Peyer's patch (tissue), 4 donors: ENCODE results near the gene ACAD8. TPM values are rescaled to one million over a fixed set of nuclear protein-coding genes. Genes with fewer than 3 reads are reported as not detected.

Experiments
- DNase-seq, 3 donors: peaks; one replicate each; pipeline ENCODE4 v3.0.0-alpha.2; 2017 to 2019
- H3K27ac ChIP-seq, 4 donors: fragments of 200-600 bp; sonication (generic); one replicate each; pipeline ENCODE4 v1.5.1; 2016 to 2019
- H3K27me3 ChIP-seq, 2 donors: fragments of 200-600 bp; sonication (generic); one replicate each; pipeline ENCODE4 v1.5.1; 2019
- H3K36me3 ChIP-seq, 3 donors: fragments of 200-600 bp; sonication (generic); one replicate each; pipeline ENCODE4 v1.5.1; 2016 to 2019
- H3K4me1 ChIP-seq, 4 donors: fragments of 200-600 bp; sonication (generic); one replicate each; pipeline ENCODE4 v1.5.1; 2016 to 2019
- H3K4me3 ChIP-seq, 4 donors: fragments of 200-600 bp; sonication (generic); 1 replicate in 3 of 4; 2 replicates in 1 of 4; pipeline ENCODE4 v1.5.1; 2016 to 2019; ENCODE audit warnings: mild to moderate bottlenecking in 1 of 4
- H3K9me3 ChIP-seq, 4 donors: fragments of 200-600 bp; sonication (generic); one replicate each; pipeline ENCODE4 v1.5.1; 2016 to 2019; ENCODE audit warnings: mild to moderate bottlenecking in 1 of 4
- CTCF ChIP-seq, 6 experiments: fragments of 450-650 bp in 4 of 6; fragments of 200-600 bp in 2 of 6; sonication (generic) in 1 of 6; IDR thresholded peaks; one replicate each; pipeline ENCODE4 v1.5.1; 2017 to 2019; ENCODE audit warnings: antibody characterized with exemption in 6 of 6, mild to moderate bottlenecking in 3 of 6, moderate library complexity in 1 of 6
- POLR2A ChIP-seq, 2 donors: fragments of 450-650 bp; IDR thresholded peaks; one replicate each; pipeline ENCODE4 v1.5.1; 2017; ENCODE audit warnings: antibody characterized with exemption in 2 of 2, mild to moderate bottlenecking in 2 of 2, moderate library complexity in 2 of 2
- total RNA-seq, 4 donors: library from RNA; depleted of rRNA; stranded (reverse); fragments of >200 nt; gene quantifications; one replicate each; pipeline ENCODE4 v1.1.0, GENCODE V29; 2016

ACAD8 gene
- total RNA-seq, 4 donors from 2014 or later: 30.4 to 44.5 (median 36.9) TPM

DNA sequence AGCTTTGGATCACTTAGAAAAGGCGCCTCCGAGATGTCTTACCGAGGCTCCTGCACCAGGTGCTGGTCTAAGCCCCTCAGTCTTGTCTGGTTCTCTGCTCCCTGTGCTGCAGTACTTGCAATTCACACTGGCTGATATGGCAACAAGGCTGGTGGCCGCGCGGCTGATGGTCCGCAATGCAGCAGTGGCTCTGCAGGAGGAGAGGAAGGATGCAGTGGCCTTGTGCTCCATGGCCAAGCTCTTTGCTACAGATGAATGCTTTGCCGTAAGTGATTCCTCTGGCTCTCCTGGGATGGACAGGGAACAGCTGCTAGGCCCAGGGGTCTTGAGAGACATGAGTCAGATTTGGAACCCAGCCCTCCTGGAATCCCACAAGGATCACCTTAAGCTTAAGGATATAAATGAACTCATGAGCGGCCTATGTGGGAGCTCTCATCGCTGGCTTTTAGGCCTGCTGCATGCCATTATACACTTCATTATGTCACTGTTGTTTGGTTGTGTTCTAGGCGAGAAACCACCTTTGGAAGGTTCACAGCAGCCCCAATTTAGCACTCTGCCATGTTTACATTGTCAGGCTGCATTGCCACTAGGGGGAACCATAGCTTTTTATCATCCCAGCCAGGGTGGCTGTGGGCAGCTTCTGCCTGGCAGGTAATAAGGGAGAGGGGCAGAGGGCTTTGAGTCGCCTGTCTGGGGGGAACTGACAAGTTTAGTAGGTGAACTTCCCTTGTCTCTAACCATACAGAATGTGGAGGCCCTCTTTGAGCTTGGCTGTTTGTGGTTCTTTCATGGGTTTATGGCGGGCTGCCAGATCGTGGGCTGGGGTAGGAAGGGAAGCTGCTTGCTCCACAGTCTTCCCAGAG lies 8.5 kb downstream of the ACAD8 start:
- H3K9me3 ChIP-seq: no peaks in the 10 kb centered on the region
- no peaks in the 10 kb centered on the region for H3K4me1 ChIP-seq
- no peak overlapping the region for H3K27ac ChIP-seq
- DNase-seq: no peak
- TF ChIP-seq CTCF (IDR thresholded peaks at IDR 0.05): peak in 4 of 6 experiments; percentile 23 to 47 (median 40)
- no peak for TF ChIP-seq POLR2A (IDR thresholded peaks at IDR 0.05)
- H3K4me3 ChIP-seq: no peak overlapping the region
- peaks cover 0 to 75% (median 0%) of the 10 kb centered on the region in 3 donors for H3K36me3 ChIP-seq
- H3K27me3 ChIP-seq: no peaks in the 10 kb centered on the region

- Histone ChIP-seq H3K36me3 (peaks cover 0 to 46% (median 0%) of the 10 kb centered on the region in 3 donors), H3K4me1 (no peaks in the 10 kb centered on the region), H3K27ac (no peak overlapping the region), H3K9me3 (no peaks in the 10 kb centered on the region), H3K27me3 (no peaks in the 10 kb centered on the region), H3K4me3 (no peak overlapping the region)
- DNase-seq: no peak
- TF ChIP-seq POLR2A (IDR thresholded peaks at IDR 0.05) (no peak), CTCF (IDR thresholded peaks at IDR 0.05) (no peak)
Observed at GRCh38 chr11:134264966-134265764, 11.8 kb downstream of the ACAD8 start.

DNA sequence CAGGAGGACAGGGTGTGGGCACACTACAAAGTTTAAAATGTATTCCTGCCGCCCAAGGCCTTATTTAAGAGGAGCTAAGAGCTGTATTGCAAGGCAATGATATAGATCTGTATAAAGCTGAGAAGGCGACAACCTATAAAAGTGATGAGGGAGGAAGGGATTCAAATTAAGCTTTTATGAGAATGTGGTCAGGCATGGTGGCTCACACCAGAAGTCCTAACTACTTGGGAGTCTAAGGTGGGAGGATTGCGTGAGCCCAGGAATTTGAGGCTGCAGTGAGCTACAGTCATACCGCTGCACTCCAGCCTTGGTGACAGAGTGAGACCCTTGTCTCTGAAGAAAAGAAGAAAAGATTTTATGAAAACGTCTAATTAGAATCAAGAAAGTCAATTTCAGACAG lies 13.1 kb downstream of the ACAD8 start:
- Histone ChIP-seq H3K4me3 (no peak overlapping the region), H3K9me3 (no peaks in the 10 kb centered on the region), H3K27me3 (no peaks in the 10 kb centered on the region), H3K36me3 (peaks cover 0 to 34% (median 0%) of the 10 kb centered on the region in 3 donors), H3K27ac (no peak overlapping the region), H3K4me1 (no peaks in the 10 kb centered on the region)
- DNase-seq: no peak
- TF ChIP-seq POLR2A (IDR thresholded peaks at IDR 0.05): no peak
- no peak for TF ChIP-seq CTCF (IDR thresholded peaks at IDR 0.05)

- H3K27me3 ChIP-seq: no peaks in the 10 kb centered on the region
- H3K4me3 ChIP-seq: no peak overlapping the region
- H3K4me1 ChIP-seq: no peaks in the 10 kb centered on the region
- H3K36me3 ChIP-seq: peaks cover 0 to 30% (median 0%) of the 10 kb centered on the region in 3 donors
- H3K9me3 ChIP-seq: no peaks in the 10 kb centered on the region
- H3K27ac ChIP-seq: no peak overlapping the region
- DNase-seq: no peak
- TF ChIP-seq CTCF (IDR thresholded peaks at IDR 0.05): no peak
- no peak for TF ChIP-seq POLR2A (IDR thresholded peaks at IDR 0.05)
Observed at GRCh38 chr11:134266841-134267251, 13.5 kb downstream of the ACAD8 start.

- no peaks in the 10 kb centered on the region for H3K27me3 ChIP-seq
- peaks cover 0 to 23% (median 0%) of the 10 kb centered on the region in 3 donors for H3K36me3 ChIP-seq
- TF ChIP-seq POLR2A (IDR thresholded peaks at IDR 0.05): no peak
- TF ChIP-seq CTCF (IDR thresholded peaks at IDR 0.05): no peak
- H3K9me3 ChIP-seq: no peaks in the 10 kb centered on the region
- DNase-seq: no peak
- no peaks in the 10 kb centered on the region for H3K4me1 ChIP-seq
- no peak overlapping the region for H3K27ac ChIP-seq
- H3K4me3 ChIP-seq: no peak overlapping the region
Observed at GRCh38 chr11:134267461-134267860, 14.1 kb downstream of the ACAD8 start.
